ENCODE data around the gene LRRC28. TPM values are rescaled to one million over a fixed set of nuclear protein-coding genes. Genes with fewer than 3 reads are reported as not detected.

LRRC28 gene
- total RNA-seq, 1 donor from 2014 or later: 49.6 TPM

DNA sequence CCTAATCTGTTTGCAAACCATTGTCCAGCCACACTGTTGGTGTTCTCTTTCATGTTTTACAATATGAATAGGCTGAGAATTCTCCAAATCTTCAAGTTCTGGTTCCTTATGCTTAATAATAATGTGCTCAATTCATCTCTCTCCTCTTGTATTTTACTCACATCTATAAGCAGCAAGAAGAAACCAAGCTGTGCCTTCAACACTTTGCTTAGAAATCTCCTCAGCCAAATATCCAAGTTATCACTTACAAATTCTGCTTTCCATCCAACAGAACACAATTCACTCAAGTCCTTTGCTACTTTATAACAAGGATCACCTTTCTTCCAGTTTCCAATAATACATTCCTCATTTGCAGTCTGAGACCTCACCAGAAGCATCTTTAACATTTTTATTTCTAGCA, 117.5 kb downstream of the LRRC28 start:
- Mint-ChIP-seq H3K27ac (ENCODE audit: unreplicated experiment) (no peak overlapping the region), H3K4me1 (ENCODE audit: low read depth, unreplicated experiment) (peaks cover 2% of the 10 kb centered on the region), H3K36me3 (ENCODE audit: unreplicated experiment) (peaks cover 23% of the 10 kb centered on the region), H3K27me3 (ENCODE audit: unreplicated experiment) (peaks cover 2% of the 10 kb centered on the region), H3K4me3 (ENCODE audit: unreplicated experiment) (no peak overlapping the region), H3K9me3 (ENCODE audit: unreplicated experiment) (peaks cover 1% of the 10 kb centered on the region)
- DNase-seq: no peak
- no peak for TF ChIP-seq CTCF (IDR thresholded peaks at IDR 0.05; ENCODE audit: partially characterized antibody, unreplicated experiment)

DNA sequence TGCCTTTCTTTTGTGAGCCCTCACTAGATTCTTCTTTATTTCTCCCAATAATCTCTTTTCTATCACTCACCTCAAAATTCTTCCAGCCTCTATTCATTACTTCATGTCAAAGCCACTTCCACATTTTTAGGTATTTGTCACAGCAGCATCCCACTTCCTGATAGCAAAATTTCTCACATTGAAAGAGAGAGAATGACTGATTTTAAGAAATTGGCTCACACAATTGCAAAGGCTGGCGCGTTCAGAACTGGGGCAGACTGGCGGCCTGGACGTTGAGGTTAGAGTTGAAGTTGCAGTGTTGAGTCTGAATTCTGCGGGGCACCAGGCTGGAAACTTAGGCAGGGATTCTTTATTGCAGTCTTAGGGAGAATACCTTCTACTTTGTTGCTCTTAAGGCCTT, 117.9 kb downstream of the LRRC28 start:
- TF ChIP-seq CTCF (IDR thresholded peaks at IDR 0.05; ENCODE audit: partially characterized antibody, unreplicated experiment): no peak
- H3K4me3 Mint-ChIP-seq (ENCODE audit: unreplicated experiment): no peak overlapping the region
- H3K4me1 Mint-ChIP-seq (ENCODE audit: low read depth, unreplicated experiment): peaks cover 2% of the 10 kb centered on the region
- DNase-seq: no peak
- peaks cover 23% of the 10 kb centered on the region for H3K36me3 Mint-ChIP-seq (ENCODE audit: unreplicated experiment)
- H3K27me3 Mint-ChIP-seq (ENCODE audit: unreplicated experiment): no peaks in the 10 kb centered on the region
- peaks cover 1% of the 10 kb centered on the region for H3K9me3 Mint-ChIP-seq (ENCODE audit: unreplicated experiment)
- no peak overlapping the region for H3K27ac Mint-ChIP-seq (ENCODE audit: unreplicated experiment)

DNA sequence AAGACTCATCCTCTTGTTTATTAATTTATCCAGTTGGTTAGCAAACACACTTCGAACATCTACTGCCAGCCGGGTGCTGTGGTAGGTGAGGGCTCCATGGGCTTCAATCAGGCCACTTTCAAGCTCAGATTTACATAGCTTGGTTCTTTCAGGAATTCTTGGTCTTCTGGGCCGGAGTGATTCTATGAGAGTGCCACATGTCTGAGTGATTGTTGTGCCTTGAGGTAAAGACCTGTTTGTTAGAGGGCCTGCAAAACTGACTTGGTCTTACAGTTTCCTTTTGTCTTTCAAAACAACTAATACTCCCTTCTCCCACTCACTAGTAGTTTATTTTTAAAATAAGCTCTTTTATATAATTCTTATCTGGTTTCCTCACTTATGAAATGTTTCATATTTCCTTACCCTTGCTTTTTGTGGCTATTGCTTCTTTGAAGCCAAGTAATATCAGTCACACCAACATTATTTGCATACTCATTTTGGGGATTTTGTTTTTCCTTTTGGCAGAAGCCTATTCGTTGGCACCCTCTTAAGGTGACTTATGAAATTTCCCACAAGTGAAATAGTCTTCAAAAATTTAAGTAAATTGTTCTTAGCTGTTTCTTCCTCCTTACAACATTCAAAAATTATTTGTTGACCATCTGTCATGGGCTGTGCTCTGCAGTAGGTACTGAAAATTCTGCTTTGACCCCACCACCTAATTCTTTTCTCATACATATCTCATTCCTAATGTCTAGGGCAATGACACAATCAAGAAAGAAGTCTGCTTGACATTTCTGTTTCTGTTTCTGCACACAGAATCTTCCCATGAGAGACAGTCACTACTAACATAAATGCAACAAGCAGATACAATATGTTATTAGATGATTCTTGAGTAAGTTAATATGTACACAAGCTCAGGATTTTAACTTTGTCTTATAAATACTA, 120.2 kb downstream of the LRRC28 start:
- Mint-ChIP-seq H3K27ac (ENCODE audit: unreplicated experiment) (no peak overlapping the region), H3K4me3 (ENCODE audit: unreplicated experiment) (no peak overlapping the region), H3K36me3 (ENCODE audit: unreplicated experiment) (peaks cover 31% of the 10 kb centered on the region), H3K9me3 (ENCODE audit: unreplicated experiment) (no peaks in the 10 kb centered on the region), H3K27me3 (ENCODE audit: unreplicated experiment) (no peaks in the 10 kb centered on the region), H3K4me1 (ENCODE audit: low read depth, unreplicated experiment) (peaks cover 2% of the 10 kb centered on the region)
- no peak for TF ChIP-seq CTCF (IDR thresholded peaks at IDR 0.05; ENCODE audit: partially characterized antibody, unreplicated experiment)
- no peak for DNase-seq

DNA sequence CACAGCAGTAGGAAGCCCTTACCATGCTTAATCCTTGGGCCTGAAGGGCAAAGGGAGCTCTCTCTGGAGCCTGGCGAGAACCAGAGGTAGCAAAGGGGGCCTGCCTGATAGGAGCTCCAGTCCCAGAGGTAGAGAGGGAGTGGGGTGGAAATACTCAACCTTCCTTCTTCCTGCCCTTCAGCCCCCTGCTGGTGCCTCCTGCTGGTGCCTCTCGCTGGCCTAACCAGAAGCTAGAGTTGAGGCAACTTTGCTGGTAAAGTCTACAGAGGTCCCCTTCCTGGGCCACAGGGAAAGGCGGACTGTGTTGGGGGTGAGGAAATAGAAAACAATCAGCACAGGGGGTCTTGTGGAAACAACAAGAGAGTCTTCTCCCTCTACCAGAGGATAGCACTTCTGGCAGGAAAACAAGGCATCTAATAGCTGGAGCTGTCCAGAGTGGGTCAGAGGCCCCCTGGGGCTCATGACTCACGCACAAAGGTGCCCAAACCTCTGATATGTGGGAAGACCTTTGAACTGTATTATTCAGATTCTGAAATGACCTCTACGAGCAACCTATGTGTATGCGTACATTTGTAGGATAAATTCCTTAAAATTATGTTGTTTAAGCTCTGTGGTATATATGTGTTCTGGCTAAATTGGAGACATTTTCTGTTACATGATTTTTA, 133.9 kb downstream of the LRRC28 start:
- peak; percentile 12 for TF ChIP-seq CTCF (IDR thresholded peaks at IDR 0.05; ENCODE audit: partially characterized antibody, unreplicated experiment)
- H3K36me3 Mint-ChIP-seq (ENCODE audit: unreplicated experiment): peaks cover 31% of the 10 kb centered on the region

DNA sequence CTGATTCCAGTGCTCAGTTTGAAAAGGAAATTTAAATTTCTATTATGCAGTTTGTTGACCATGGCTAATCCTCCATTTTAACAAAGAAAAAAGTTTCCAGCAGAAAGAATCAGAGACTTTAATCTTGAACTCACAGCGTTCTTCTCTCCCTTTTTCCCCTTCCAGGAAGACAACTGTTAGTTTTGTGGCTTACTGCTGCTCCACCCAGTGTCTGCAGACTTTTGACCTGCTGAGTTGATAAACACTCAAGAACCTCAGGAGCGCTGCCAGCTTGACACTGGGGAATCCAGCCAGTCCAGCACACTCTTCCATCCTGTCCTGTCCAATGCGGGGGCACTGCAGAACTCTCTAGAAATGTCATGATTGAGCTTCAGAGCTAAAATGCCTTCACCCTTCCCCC, 134.6 kb downstream of the LRRC28 start:
- H3K4me1 Mint-ChIP-seq (ENCODE audit: low read depth, unreplicated experiment): no peaks in the 10 kb centered on the region
- H3K36me3 Mint-ChIP-seq (ENCODE audit: unreplicated experiment): peaks cover 27% of the 10 kb centered on the region
- H3K4me3 Mint-ChIP-seq (ENCODE audit: unreplicated experiment): no peak overlapping the region
- H3K9me3 Mint-ChIP-seq (ENCODE audit: unreplicated experiment): peaks cover 2% of the 10 kb centered on the region
- peaks cover 1% of the 10 kb centered on the region for H3K27me3 Mint-ChIP-seq (ENCODE audit: unreplicated experiment)
- no peak for DNase-seq
- TF ChIP-seq CTCF (IDR thresholded peaks at IDR 0.05; ENCODE audit: partially characterized antibody, unreplicated experiment): no peak
- H3K27ac Mint-ChIP-seq (ENCODE audit: unreplicated experiment): no peak overlapping the region

More for the DNA sequence above, 133.9 kb downstream of the LRRC28 start:
- Mint-ChIP-seq H3K9me3 (ENCODE audit: unreplicated experiment) (peaks cover 2% of the 10 kb centered on the region), H3K27ac (ENCODE audit: unreplicated experiment) (no peak overlapping the region), H3K4me1 (ENCODE audit: low read depth, unreplicated experiment) (no peaks in the 10 kb centered on the region), H3K27me3 (ENCODE audit: unreplicated experiment) (peaks cover 1% of the 10 kb centered on the region), H3K4me3 (ENCODE audit: unreplicated experiment) (no peak overlapping the region)
- no peak for DNase-seq

Measured in glutamatergic neuron (in vitro differentiated cells).